Measurements from ENCODE around the gene FAM193B. TPM values are rescaled to one million over a fixed set of nuclear protein-coding genes. Genes with fewer than 3 reads are reported as not detected.

FAM193B gene
- total RNA-seq, 1 donor from 2014 or later, result 72.4 TPM

GRCh38 chr5:177540438-177540837, 13.9 kb downstream of the FAM193B start:
- intact Hi-C loops (cut with DNase I), result no loop called here
- TF ChIP-seq POLR2AphosphoS5 (IDR thresholded peaks at IDR 0.05; ENCODE audit: insufficient read depth in 1 of 2, low read depth in 1 of 2) (no peak), CTCF (IDR thresholded peaks at IDR 0.05) (no peak), POLR2A (IDR thresholded peaks at IDR 0.05) (no peak)
- H3K9me3 ChIP-seq, result no peaks in the 10 kb centered on the region
- peaks cover 81% of the 10 kb centered on the region for H3K4me1 ChIP-seq
- no peak overlapping the region for H3K27ac ChIP-seq
- peaks cover 0 to 21% of the 10 kb centered on the region in 2 donors for H3K36me3 ChIP-seq
- H3K27me3 ChIP-seq, result no peaks in the 10 kb centered on the region
- DNase-seq (ENCODE audit: extremely low spot score in 2 of 2), result no peak
- no peak overlapping the region for H3K4me3 ChIP-seq

- no peak overlapping the region for H3K27ac ChIP-seq
- H3K4me1 ChIP-seq, result peaks cover 71% of the 10 kb centered on the region
- H3K27me3 ChIP-seq, result no peaks in the 10 kb centered on the region
- H3K36me3 ChIP-seq, result peaks cover 0 to 31% of the 10 kb centered on the region in 2 donors
- no peak for DNase-seq (ENCODE audit: extremely low spot score in 2 of 2)
- no peak overlapping the region for H3K4me3 ChIP-seq
- intact Hi-C loops (cut with DNase I), result no loop called here
- no peaks in the 10 kb centered on the region for H3K9me3 ChIP-seq
- TF ChIP-seq POLR2A (IDR thresholded peaks at IDR 0.05) (no peak), POLR2AphosphoS5 (IDR thresholded peaks at IDR 0.05; ENCODE audit: insufficient read depth in 1 of 2, low read depth in 1 of 2) (no peak), CTCF (IDR thresholded peaks at IDR 0.05) (no peak)
Measured at GRCh38 chr5:177539411-177539810, 15.0 kb downstream of the FAM193B start.

GRCh38 chr5:177538876-177539275, 15.5 kb downstream of the FAM193B start:
- no peaks in the 10 kb centered on the region for H3K27me3 ChIP-seq
- intact Hi-C loops (cut with DNase I), result no loop called here
- TF ChIP-seq CTCF (IDR thresholded peaks at IDR 0.05), result no peak
- TF ChIP-seq POLR2AphosphoS5 (IDR thresholded peaks at IDR 0.05; ENCODE audit: insufficient read depth in 1 of 2, low read depth in 1 of 2), result no peak
- TF ChIP-seq POLR2A (IDR thresholded peaks at IDR 0.05), result no peak
- H3K9me3 ChIP-seq, result no peaks in the 10 kb centered on the region
- H3K36me3 ChIP-seq, result peaks cover 0 to 34% of the 10 kb centered on the region in 2 donors
- DNase-seq (ENCODE audit: extremely low spot score in 2 of 2), result no peak
- H3K4me1 ChIP-seq, result peaks cover 65% of the 10 kb centered on the region
- peak overlapping the region; percentile 83 for H3K27ac ChIP-seq
- H3K4me3 ChIP-seq, result no peak overlapping the region

- intact Hi-C loops (cut with DNase I), result no loop called here
- Histone ChIP-seq H3K4me1 (peaks cover 53% of the 10 kb centered on the region), H3K27me3 (no peaks in the 10 kb centered on the region), H3K9me3 (no peaks in the 10 kb centered on the region), H3K36me3 (peaks cover 0 to 39% of the 10 kb centered on the region in 2 donors), H3K4me3 (no peak overlapping the region), H3K27ac (peak overlapping the region; percentile 83)
- TF ChIP-seq POLR2A (IDR thresholded peaks at IDR 0.05), result no peak
- TF ChIP-seq CTCF (IDR thresholded peaks at IDR 0.05), result no peak
- peak in 1 of 2 donors; percentile 36 for TF ChIP-seq POLR2AphosphoS5 (IDR thresholded peaks at IDR 0.05; ENCODE audit: insufficient read depth in 1 of 2, low read depth in 1 of 2)
- DNase-seq (ENCODE audit: extremely low spot score in 2 of 2), result no peak
Measured at GRCh38 chr5:177537389-177538361, 16.7 kb downstream of the FAM193B start.

- Histone ChIP-seq H3K27me3 (no peaks in the 10 kb centered on the region), H3K9me3 (no peaks in the 10 kb centered on the region), H3K4me1 (peaks cover 50% of the 10 kb centered on the region), H3K4me3 (no peak overlapping the region), H3K36me3 (peaks cover 0 to 45% of the 10 kb centered on the region in 2 donors), H3K27ac (peak overlapping the region; percentile 83)
- TF ChIP-seq POLR2AphosphoS5 (IDR thresholded peaks at IDR 0.05; ENCODE audit: insufficient read depth in 1 of 2, low read depth in 1 of 2) (no peak), POLR2A (IDR thresholded peaks at IDR 0.05) (no peak), CTCF (IDR thresholded peaks at IDR 0.05) (no peak)
- no peak for DNase-seq (ENCODE audit: extremely low spot score in 2 of 2)
- intact Hi-C loops (cut with DNase I), result no loop called here
Measured at GRCh38 chr5:177536386-177536785, 18.0 kb downstream of the FAM193B start.

Data from vagina (tissue), 2 donors.